Right ventricle myocardium superior (tissue), 1 donor: ENCODE measurements around the gene PIGW. TPM values are rescaled to one million over a fixed set of nuclear protein-coding genes. Genes with fewer than 3 reads are reported as not detected.

Experiments used
- total RNA-seq: library from RNA; stranded (reverse); fragmentation: NEBNext Ultra II Directional; extraction: Animal tissue kit (Norgen Biotek cat#: 25700); gene quantifications from one replicate; pipeline ENCODE4 v1.2.1, GENCODE V29; 2021
- donor health status: DM: no; HTN: yes; CAD: no; lungs with severe emphysema.

The PIGW gene
- total RNA-seq, 1 donor from 2014 or later = 3.6 TPM

Other genes with a start within 250 kb of the PIGW start
- gene TBC1D3G, start 211.1 kb upstream of the PIGW start, total RNA-seq = not detected
- gene TBC1D3H, start 146.6 kb upstream of the PIGW start, total RNA-seq = not detected
- 20.0 TPM for gene ZNHIT3, start 48.3 kb upstream of the PIGW start, total RNA-seq
- gene MYO19, start 119 bp upstream of the PIGW start, total RNA-seq = 12.7 TPM
- gene GGNBP2, start 9.9 kb downstream of the PIGW start, total RNA-seq = 36.6 TPM
- gene DHRS11, start 56.9 kb downstream of the PIGW start, total RNA-seq = 13.9 TPM
- 8.3 TPM for gene MRM1, start 66.6 kb downstream of the PIGW start, total RNA-seq